ENCODE measurements around the gene P3H3.
"Not testable (repeated sequence)": the region's sequence is repeated elsewhere in the genome, so short reads cannot be mapped to it uniquely, and the experiment has no call there.

DNA sequence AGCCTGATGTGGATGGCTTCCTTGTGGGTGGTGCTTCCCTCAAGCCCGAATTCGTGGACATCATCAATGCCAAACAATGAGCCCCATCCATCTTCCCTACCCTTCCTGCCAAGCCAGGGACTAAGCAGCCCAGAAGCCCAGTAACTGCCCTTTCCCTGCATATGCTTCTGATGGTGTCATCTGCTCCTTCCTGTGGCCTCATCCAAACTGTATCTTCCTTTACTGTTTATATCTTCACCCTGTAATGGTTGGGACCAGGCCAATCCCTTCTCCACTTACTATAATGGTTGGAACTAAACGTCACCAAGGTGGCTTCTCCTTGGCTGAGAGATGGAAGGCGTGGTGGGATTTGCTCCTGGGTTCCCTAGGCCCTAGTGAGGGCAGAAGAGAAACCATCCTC is 42.1 kb downstream of the P3H3 start:
- TF ChIP-seq CTCF (IDR thresholded peaks at IDR 0.05; ENCODE audit: low read depth, low read length); EZH2phosphoT487 (IDR thresholded peaks at IDR 0.05; ENCODE audit: low read depth): not testable (repeated sequence)

Data from OCI-LY3 (cell line).